Keratinocyte (primary cell): ENCODE data around the gene CPA4.

Experiments used
- CTCF ChIP-seq, 3 experiments: IDR thresholded peaks in 1 of 3; conservative IDR thresholded peaks in 1 of 3; optimal IDR thresholded peaks in 1 of 3; 2 replicates in 2 of 3; 3 replicates in 1 of 3; pipeline versions ENCODE3 to v1.5.1; 2011; ENCODE audit warnings: low read length in 3 of 3, mild to moderate bottlenecking in 3 of 3, moderate library complexity in 2 of 3, control low read depth in 1 of 3, inconsistent platforms in 1 of 3; ENCODE audit not compliant: insufficient read depth in 2 of 3; ENCODE audit errors: extremely low read depth in 1 of 3
- EZH2 ChIP-seq: IDR thresholded peaks from one replicate; pipeline ENCODE4 v1.6.1; 2012; ENCODE audit warnings: inconsistent platforms, mild to moderate bottlenecking, low read length, moderate library complexity

DNA sequence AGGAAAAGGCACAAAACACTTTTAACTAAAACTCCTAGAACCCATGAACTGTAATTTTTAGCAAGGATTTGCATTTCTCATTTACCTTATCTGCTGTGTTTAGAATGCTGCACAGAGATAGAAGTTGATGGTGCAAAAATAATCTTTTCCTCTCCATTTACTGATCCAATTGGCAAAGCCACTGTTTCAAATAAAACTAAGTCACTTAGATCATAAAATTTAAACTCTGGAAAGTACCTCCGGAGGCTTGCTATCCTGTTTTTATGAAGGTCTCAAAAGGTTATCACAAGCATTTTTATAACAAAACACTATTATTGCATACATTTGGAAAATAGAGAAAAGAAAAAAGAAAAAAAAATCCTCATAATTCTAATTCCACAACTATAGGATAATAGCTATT is 18.7 kb upstream of the CPA4 start:
- no peak for TF ChIP-seq CTCF (optimal IDR thresholded peaks at IDR 0.05 in 1 of 3, IDR thresholded peaks at IDR 0.05 in 1 of 3, conservative IDR thresholded peaks at IDR 0.05 in 1 of 3; ENCODE audit: extremely low read depth in 1 of 3, insufficient read depth in 2 of 3, low read length in 3 of 3)
- TF ChIP-seq EZH2: no peak
